ENCODE data around the gene TUBGCP6.

DNA sequence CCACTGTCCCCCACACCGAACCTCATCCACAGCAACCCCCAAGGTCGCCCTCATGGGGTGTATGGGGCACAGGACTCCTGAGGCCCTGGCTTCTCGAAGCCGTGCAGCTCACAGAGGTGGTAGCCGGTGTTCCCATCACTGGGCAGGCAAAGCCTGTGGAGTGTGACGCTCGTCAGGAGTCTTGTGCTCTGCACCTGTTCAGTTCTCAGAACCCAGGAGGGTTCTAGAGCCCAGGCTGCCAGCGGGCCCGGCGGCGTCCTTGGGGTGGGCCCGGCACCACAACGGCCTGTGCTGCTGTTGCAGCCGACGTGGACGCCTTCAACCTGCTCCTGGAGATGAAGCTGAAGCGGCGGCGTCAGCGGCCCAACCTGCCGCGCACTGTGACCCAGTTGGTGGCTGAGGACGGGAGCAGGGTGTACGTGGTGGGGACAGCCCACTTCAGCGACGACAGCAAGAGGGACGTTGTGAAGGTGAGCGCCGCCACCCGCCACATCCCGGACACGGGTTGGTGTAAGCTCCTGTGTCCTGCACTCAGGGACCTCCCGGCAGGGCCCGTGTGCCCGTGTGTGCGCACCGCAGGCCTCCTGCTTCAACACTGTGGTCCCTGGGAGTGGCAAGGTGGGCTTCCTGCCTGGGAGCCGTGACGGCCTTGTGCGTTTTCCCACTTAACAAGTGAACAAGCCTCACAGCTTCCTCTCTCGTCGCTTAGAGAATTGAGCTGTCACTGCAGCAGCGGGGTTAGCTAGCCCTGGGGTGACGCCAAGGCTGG lies 50.6 kb downstream of the TUBGCP6 start:
- TF ChIP-seq POLR2A (IDR thresholded peaks at IDR 0.05; ENCODE audit: low read length): no peak
- no peak for TF ChIP-seq GATA1 (IDR thresholded peaks at IDR 0.05; ENCODE audit: low read depth, low read length)
